ENCODE results near the gene SCAF4. TPM values are rescaled to one million over a fixed set of nuclear protein-coding genes. Genes with fewer than 3 reads are reported as not detected.

The SCAF4 gene
- total RNA-seq, 1 donor = 7.6 TPM

DNA sequence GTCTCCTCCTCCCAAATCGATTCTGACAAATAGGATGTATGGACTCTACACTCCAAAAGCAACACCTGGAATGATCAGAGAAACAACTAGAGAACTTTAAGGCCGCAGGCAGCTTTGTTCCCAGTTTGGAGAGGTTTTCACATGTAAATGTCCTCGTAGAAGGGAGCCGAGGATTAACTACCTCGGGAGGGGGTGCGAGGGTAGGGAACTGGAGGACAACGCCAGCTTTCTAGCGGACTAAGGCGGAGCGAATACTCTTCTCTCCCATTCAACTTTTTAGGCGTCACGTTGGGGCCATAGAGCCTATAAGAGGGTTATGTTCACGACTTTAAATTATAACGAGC, 1.2 kb downstream of the SCAF4 start:
- peak overlapping the region; percentile 87 for H3K4me3 ChIP-seq (ENCODE audit: insufficient read depth, low read length)
- TF ChIP-seq, protein P1, sequence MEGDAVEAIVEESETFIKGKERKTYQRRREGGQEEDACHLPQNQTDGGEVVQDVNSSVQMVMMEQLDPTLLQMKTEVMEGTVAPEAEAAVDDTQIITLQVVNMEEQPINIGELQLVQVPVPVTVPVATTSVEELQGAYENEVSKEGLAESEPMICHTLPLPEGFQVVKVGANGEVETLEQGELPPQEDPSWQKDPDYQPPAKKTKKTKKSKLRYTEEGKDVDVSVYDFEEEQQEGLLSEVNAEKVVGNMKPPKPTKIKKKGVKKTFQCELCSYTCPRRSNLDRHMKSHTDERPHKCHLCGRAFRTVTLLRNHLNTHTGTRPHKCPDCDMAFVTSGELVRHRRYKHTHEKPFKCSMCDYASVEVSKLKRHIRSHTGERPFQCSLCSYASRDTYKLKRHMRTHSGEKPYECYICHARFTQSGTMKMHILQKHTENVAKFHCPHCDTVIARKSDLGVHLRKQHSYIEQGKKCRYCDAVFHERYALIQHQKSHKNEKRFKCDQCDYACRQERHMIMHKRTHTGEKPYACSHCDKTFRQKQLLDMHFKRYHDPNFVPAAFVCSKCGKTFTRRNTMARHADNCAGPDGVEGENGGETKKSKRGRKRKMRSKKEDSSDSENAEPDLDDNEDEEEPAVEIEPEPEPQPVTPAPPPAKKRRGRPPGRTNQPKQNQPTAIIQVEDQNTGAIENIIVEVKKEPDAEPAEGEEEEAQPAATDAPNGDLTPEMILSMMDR (IDR thresholded peaks at IDR 0.05; ENCODE audit: extremely low read depth, low read depth, low read length) = no peak
- peak overlapping the region; percentile 64 for H3K27ac ChIP-seq (ENCODE audit: low read depth, low read length)
- peaks cover 57% of the 10 kb centered on the region for H3K79me2 ChIP-seq (ENCODE audit: insufficient read depth, low read length)
- H3K36me3 ChIP-seq (ENCODE audit: insufficient read depth, low read length) = peaks cover 3% of the 10 kb centered on the region
- H2AFZ ChIP-seq (ENCODE audit: low read length) = peak overlapping the region; percentile 32
- H3K4me1 ChIP-seq (ENCODE audit: insufficient read depth, low read length) = peaks cover 20% of the 10 kb centered on the region
- no peaks in the 10 kb centered on the region for H3K27me3 ChIP-seq (ENCODE audit: insufficient read depth, low read length)
- peak overlapping the region; percentile 87 for H3K4me2 ChIP-seq (ENCODE audit: insufficient read depth, low read length)
- peak; percentile 88 for DNase-seq (ENCODE audit: insufficient read length, low spot score, missing footprints)
- H4K20me1 ChIP-seq (ENCODE audit: insufficient read depth, low read length) = peaks cover 38% of the 10 kb centered on the region
- H3K9me3 ChIP-seq (ENCODE audit: low read depth, low read length) = no peaks in the 10 kb centered on the region

DNA sequence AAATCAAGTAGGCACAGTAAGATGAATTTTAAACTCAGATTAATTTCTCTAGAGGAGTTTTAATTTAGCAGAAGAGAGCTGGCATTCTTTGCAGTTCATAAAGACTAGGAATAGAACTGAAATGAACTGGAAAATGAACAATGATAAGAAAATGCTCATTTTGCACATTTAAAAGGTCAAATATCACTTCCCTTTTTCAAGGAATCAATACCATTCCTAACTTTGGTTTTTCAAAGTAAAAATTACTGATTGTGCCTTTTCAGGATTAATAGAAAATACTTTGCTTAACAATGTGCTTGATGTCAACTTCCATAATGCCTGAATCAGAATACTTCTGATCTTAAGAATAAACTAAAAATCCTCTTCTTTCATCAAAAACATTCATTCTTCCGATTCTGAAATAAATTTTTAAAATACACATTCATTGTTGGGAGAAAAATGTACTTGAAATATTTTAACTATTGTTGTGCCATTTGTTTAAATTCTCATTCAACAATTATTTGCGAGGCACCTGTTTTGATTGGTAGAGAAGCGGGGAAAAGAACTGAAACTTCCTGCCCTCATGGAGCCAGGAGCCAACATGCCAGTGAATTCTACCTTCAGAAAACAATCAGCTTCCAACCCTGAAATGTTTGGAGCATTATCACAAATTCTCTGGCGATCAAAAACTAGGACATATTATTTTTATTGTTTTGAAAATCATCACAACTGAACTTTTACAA, 2.1 kb downstream of the SCAF4 start:
- Histone ChIP-seq H2AFZ (ENCODE audit: low read length) (no peak overlapping the region), H3K4me1 (ENCODE audit: insufficient read depth, low read length) (peaks cover 20% of the 10 kb centered on the region), H3K27ac (ENCODE audit: low read depth, low read length) (no peak overlapping the region), H4K20me1 (ENCODE audit: insufficient read depth, low read length) (peaks cover 47% of the 10 kb centered on the region), H3K9me3 (ENCODE audit: low read depth, low read length) (no peaks in the 10 kb centered on the region), H3K4me2 (ENCODE audit: insufficient read depth, low read length) (peak overlapping the region; percentile 87), H3K79me2 (ENCODE audit: insufficient read depth, low read length) (peaks cover 66% of the 10 kb centered on the region), H3K27me3 (ENCODE audit: insufficient read depth, low read length) (no peaks in the 10 kb centered on the region), H3K36me3 (ENCODE audit: insufficient read depth, low read length) (peaks cover 3% of the 10 kb centered on the region), H3K4me3 (ENCODE audit: insufficient read depth, low read length) (peak overlapping the region; percentile 87)
- TF ChIP-seq, protein P1 (IDR thresholded peaks at IDR 0.05; ENCODE audit: extremely low read depth, low read depth, low read length) = no peak
- peak; percentile 41 for DNase-seq (ENCODE audit: insufficient read length, low spot score, missing footprints)

DNA sequence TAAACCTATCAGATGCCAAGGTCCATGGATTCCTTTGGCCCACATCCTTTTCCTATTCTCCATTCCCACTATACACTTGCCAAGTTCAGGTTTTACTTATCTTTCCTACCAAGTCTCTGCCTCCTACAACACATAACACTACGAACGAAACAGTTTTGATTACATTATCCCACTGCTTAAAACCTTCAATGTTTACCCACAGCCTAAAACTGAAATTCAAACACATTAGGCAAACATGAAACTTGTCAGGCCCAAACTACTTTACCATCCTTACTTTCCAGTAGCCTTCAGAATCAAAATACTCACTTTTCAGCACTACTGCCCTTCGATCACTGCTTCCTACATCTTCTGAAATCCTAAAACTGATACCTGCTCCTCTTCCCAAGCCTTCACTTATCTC, 3.0 kb downstream of the SCAF4 start:
- peaks cover 3% of the 10 kb centered on the region for H3K36me3 ChIP-seq (ENCODE audit: insufficient read depth, low read length)
- H3K4me1 ChIP-seq (ENCODE audit: insufficient read depth, low read length) = peaks cover 20% of the 10 kb centered on the region

DNA sequence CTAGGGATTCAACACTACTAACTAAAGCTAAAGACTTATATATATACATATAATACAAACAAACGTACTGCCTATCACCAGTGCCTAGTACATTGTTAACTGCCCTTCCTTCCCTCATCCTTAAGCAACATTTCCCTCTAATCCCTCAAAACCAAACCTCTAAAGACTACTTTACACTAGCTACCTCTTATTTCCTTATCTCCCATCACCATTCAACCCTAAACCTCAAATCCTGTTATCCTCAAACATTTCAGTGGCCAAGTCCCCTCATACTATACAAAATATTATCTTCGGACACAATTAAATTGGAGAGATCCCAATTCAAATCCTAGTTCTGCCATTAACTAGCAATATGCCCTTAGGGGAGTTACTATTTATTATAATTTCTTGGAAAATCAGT, 3.7 kb downstream of the SCAF4 start:
- Histone ChIP-seq H3K27me3 (ENCODE audit: insufficient read depth, low read length) (no peaks in the 10 kb centered on the region), H3K79me2 (ENCODE audit: insufficient read depth, low read length) (peaks cover 82% of the 10 kb centered on the region), H4K20me1 (ENCODE audit: insufficient read depth, low read length) (peaks cover 61% of the 10 kb centered on the region), H3K9me3 (ENCODE audit: low read depth, low read length) (no peaks in the 10 kb centered on the region), H3K36me3 (ENCODE audit: insufficient read depth, low read length) (peaks cover 3% of the 10 kb centered on the region), H3K4me1 (ENCODE audit: insufficient read depth, low read length) (peaks cover 20% of the 10 kb centered on the region), H3K27ac (ENCODE audit: low read depth, low read length) (no peak overlapping the region), H3K4me3 (ENCODE audit: insufficient read depth, low read length) (no peak overlapping the region), H2AFZ (ENCODE audit: low read length) (no peak overlapping the region), H3K4me2 (ENCODE audit: insufficient read depth, low read length) (no peak overlapping the region)
- TF ChIP-seq, protein P1 (IDR thresholded peaks at IDR 0.05; ENCODE audit: extremely low read depth, low read depth, low read length) = no peak
- DNase-seq (ENCODE audit: insufficient read length, low spot score, missing footprints) = peak; percentile 42

More for the DNA sequence above, 3.0 kb downstream of the SCAF4 start:
- Histone ChIP-seq H3K4me3 (ENCODE audit: insufficient read depth, low read length) (no peak overlapping the region), H3K27ac (ENCODE audit: low read depth, low read length) (no peak overlapping the region), H3K9me3 (ENCODE audit: low read depth, low read length) (no peaks in the 10 kb centered on the region), H2AFZ (ENCODE audit: low read length) (no peak overlapping the region), H3K79me2 (ENCODE audit: insufficient read depth, low read length) (peaks cover 74% of the 10 kb centered on the region), H4K20me1 (ENCODE audit: insufficient read depth, low read length) (peaks cover 54% of the 10 kb centered on the region), H3K27me3 (ENCODE audit: insufficient read depth, low read length) (no peaks in the 10 kb centered on the region), H3K4me2 (ENCODE audit: insufficient read depth, low read length) (peak overlapping the region; percentile 87)
- DNase-seq (ENCODE audit: insufficient read length, low spot score, missing footprints) = no peak
- TF ChIP-seq, protein P1 (IDR thresholded peaks at IDR 0.05; ENCODE audit: extremely low read depth, low read depth, low read length) = no peak

All from osteoblast (primary cell).